ENCODE results near the gene ADARB1. TPM values are rescaled to one million over a fixed set of nuclear protein-coding genes. Genes with fewer than 3 reads are reported as not detected.

The ADARB1 gene
- total and polyA plus RNA-seq, 2 experiments from 2014 or later, result 16.0 to 17.3 TPM

GRCh38 chr21:45080639-45081414 is 6.4 kb downstream of the ADARB1 start:
- WGBS (ENCODE audit: low lambda C conversion rate, missing lambda C conversion rate), result 51% methylated on average over 8 of the region's 8 CpGs
- Histone ChIP-seq H3K9me2 (replicated peaks; ENCODE audit: insufficient read depth) (no peaks in the 10 kb centered on the region), H3K27ac (no peak overlapping the region), H3K9me3 (ENCODE audit: low read depth) (no peaks in the 10 kb centered on the region), H2AFZ (no peak overlapping the region), H3K4me2 (peak overlapping the region; percentile 23), H4K20me1 (ENCODE audit: insufficient read depth, poor library complexity, severe bottlenecking) (peaks cover 10% of the 10 kb centered on the region), H3K4me1 (ENCODE audit: insufficient read depth) (no peaks in the 10 kb centered on the region), H3K27me3 (no peaks in the 10 kb centered on the region), H3K79me2 (peaks cover 95% of the 10 kb centered on the region), H3K4me3 (no peak overlapping the region), H3K36me3 (replicated peaks; ENCODE audit: insufficient read depth, low read depth) (no peaks in the 10 kb centered on the region)
- no peak for TF ChIP-seq EZH2phosphoT487 (IDR thresholded peaks at IDR 0.05; ENCODE audit: low read depth, severe bottlenecking, unreplicated experiment)
- no peak for TF ChIP-seq EZH2 (IDR thresholded peaks at IDR 0.05; ENCODE audit: borderline replicate concordance)
- no peak for TF ChIP-seq CTCF (IDR thresholded peaks at IDR 0.05; ENCODE audit: poor library complexity)
- peak; percentile 53 for DNase-seq (ENCODE audit: low spot score)

- Histone ChIP-seq H3K79me2 (peaks cover 95% of the 10 kb centered on the region), H2AFZ (no peak overlapping the region), H3K27me3 (no peaks in the 10 kb centered on the region), H4K20me1 (ENCODE audit: insufficient read depth, poor library complexity, severe bottlenecking) (peaks cover 6% of the 10 kb centered on the region), H3K27ac (no peak overlapping the region), H3K4me2 (no peak overlapping the region), H3K9me2 (replicated peaks; ENCODE audit: insufficient read depth) (no peaks in the 10 kb centered on the region), H3K4me3 (no peak overlapping the region), H3K9me3 (ENCODE audit: low read depth) (no peaks in the 10 kb centered on the region), H3K4me1 (ENCODE audit: insufficient read depth) (no peaks in the 10 kb centered on the region), H3K36me3 (replicated peaks; ENCODE audit: insufficient read depth, low read depth) (no peaks in the 10 kb centered on the region)
- 96% methylated on average over 4 of the region's 4 CpGs for WGBS (ENCODE audit: low lambda C conversion rate, missing lambda C conversion rate)
- TF ChIP-seq CTCF (IDR thresholded peaks at IDR 0.05; ENCODE audit: poor library complexity) (no peak), EZH2 (IDR thresholded peaks at IDR 0.05; ENCODE audit: borderline replicate concordance) (no peak), EZH2phosphoT487 (IDR thresholded peaks at IDR 0.05; ENCODE audit: low read depth, severe bottlenecking, unreplicated experiment) (no peak)
- no peak for DNase-seq (ENCODE audit: low spot score)
These were observed 7.3 kb downstream of the ADARB1 start for GRCh38 chr21:45081636-45082035.

- Histone ChIP-seq H2AFZ (no peak overlapping the region), H4K20me1 (ENCODE audit: insufficient read depth, poor library complexity, severe bottlenecking) (peaks cover 3% of the 10 kb centered on the region), H3K36me3 (replicated peaks; ENCODE audit: insufficient read depth, low read depth) (no peaks in the 10 kb centered on the region), H3K27ac (no peak overlapping the region), H3K9me2 (replicated peaks; ENCODE audit: insufficient read depth) (no peaks in the 10 kb centered on the region), H3K4me1 (ENCODE audit: insufficient read depth) (no peaks in the 10 kb centered on the region), H3K9me3 (ENCODE audit: low read depth) (no peaks in the 10 kb centered on the region), H3K4me2 (no peak overlapping the region), H3K79me2 (peaks cover 95% of the 10 kb centered on the region), H3K27me3 (no peaks in the 10 kb centered on the region), H3K4me3 (no peak overlapping the region)
- no peak for TF ChIP-seq CTCF (IDR thresholded peaks at IDR 0.05; ENCODE audit: poor library complexity)
- no peak for TF ChIP-seq EZH2phosphoT487 (IDR thresholded peaks at IDR 0.05; ENCODE audit: low read depth, severe bottlenecking, unreplicated experiment)
- TF ChIP-seq EZH2 (IDR thresholded peaks at IDR 0.05; ENCODE audit: borderline replicate concordance), result no peak
- no peak for DNase-seq (ENCODE audit: low spot score)
- WGBS (ENCODE audit: low lambda C conversion rate, missing lambda C conversion rate), result 71% methylated on average over 4 of the region's 4 CpGs
These were observed 8.4 kb downstream of the ADARB1 start for GRCh38 chr21:45082736-45083135.
